Esophagus mucosa (tissue), 1 donor: ENCODE data around the gene PPP2R5A. TPM values are rescaled to one million over a fixed set of nuclear protein-coding genes. Genes with fewer than 3 reads are reported as not detected.
A peak's percentile ranks its signal among the peaks of the same experiment; 100 is the strongest.
"Not testable (repeated sequence)": the region's sequence is repeated elsewhere in the genome, so short reads cannot be mapped to it uniquely, and the experiment has no call there.

Source experiments
- ATAC-seq: fragments of 200-7000 bp; cut with Tn5 transposase; one replicate; pipeline ENCODE4 v1.9.1; 2020
- total RNA-seq: library from RNA; stranded (reverse); gene quantifications from one replicate; pipeline ENCODE4 v1.2.4, GENCODE V29; 2023
- donor health status: DM: yes; HTN: yes; CAD: no.

Gene PPP2R5A
- total RNA-seq, 1 donor from 2014 or later, result 55.7 TPM

GRCh38 chr1:212302745-212303383, 17.7 kb downstream of the PPP2R5A start:
- ATAC-seq, result peak; percentile 67

DNA sequence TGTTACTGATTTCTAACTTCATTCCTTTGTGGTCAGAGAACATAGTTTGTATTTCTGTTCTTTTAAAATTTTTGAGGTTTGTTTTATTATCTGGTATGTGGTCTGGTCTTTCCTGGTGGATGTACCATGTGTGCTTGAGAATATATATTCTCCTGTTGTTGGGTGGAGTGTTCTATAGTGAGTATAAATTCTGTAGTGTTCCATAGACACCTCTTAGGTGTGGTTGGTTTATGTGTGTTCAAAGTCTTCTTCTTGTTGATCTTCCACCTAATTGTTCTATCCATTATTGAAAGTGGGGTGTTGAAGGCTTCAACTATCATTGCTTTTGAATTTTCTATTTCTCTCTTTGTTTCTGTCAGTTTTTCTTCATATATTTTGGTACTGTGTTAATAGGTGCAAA, 20.1 kb downstream of the PPP2R5A start:
- no peak for ATAC-seq

GRCh38 chr1:212305984-212306452, 20.8 kb downstream of the PPP2R5A start:
- not testable (repeated sequence) for ATAC-seq

GRCh38 chr1:212309967-212310366, 24.8 kb downstream of the PPP2R5A start:
- no peak for ATAC-seq

DNA sequence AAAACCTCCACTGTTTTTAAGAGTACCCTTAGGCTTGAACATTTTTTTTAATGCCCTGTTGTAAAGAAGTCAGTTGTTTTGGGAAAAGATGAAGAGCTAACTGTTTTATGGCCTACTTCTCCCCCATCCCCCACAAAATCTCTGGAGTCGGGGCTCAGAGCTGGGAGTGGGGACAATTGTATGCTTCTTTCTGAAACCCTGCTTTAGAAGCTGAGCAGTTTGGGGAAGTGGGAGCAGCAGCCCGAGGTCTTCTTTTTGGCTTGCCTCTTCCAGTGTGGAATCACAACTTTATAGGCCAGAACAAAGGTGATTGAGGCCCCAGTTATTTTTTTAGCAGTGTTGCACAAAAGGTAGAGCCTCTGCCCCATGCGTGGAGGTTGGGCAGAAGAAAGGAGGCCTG, 25.2 kb downstream of the PPP2R5A start:
- no peak for ATAC-seq

DNA sequence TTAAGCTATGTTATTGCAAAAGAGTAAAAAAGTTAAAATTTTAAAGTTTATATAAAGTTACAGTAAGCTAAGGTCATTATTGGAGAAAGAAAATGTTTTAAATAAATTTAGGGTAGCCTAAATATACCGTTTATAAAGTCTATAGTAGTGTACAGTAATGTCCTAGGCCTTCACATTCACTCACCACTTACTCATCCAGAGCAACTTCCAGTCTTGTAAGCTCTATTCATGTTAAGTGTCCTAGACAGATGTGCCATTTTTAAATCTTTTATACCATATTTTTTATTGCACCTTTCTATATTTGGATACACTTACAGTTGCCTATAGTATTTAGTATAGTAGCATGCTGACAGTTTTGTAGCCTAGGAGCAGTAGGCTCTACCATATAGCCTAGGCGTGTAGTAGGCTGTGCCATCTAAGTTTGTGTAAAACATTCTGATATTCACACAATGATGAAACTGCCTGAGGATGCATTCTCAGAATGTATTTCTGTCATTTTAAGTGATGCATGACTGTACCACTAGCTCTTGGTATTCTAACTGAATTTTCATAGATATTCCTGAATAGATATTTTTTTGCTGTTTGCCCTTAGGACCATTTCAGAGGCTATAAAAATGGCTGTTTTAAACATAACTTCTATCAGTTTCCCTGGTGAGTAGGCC, 26.8 kb downstream of the PPP2R5A start:
- ATAC-seq, result peak; percentile 37

- ATAC-seq, result no peak
These were observed 28.4 kb downstream of the PPP2R5A start for GRCh38 chr1:212313616-212314015.

- no peak for ATAC-seq
These were observed 30.0 kb downstream of the PPP2R5A start for GRCh38 chr1:212315184-212315583.

GRCh38 chr1:212315907-212316306, 30.7 kb downstream of the PPP2R5A start:
- ATAC-seq, result peak; percentile 37

DNA sequence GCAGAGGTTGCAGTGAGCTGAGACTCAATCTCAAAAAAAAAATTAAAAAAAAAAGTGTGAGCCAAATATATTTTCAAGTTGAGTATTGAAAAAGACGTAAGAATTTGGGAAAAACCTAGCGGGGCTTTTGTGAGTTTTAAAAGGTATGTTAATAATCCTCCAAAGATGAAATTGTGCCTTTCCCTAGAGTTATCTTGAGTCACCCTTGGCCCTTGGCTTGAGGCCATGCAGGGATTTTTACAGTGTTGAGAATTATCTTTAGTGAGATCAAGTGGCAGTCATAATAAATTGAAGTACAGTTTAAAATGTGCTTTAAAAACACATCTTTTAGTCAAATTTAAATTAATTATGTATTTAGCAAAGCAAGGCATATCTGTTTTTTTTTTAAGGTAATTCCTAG, 32.7 kb downstream of the PPP2R5A start:
- no peak for ATAC-seq

DNA sequence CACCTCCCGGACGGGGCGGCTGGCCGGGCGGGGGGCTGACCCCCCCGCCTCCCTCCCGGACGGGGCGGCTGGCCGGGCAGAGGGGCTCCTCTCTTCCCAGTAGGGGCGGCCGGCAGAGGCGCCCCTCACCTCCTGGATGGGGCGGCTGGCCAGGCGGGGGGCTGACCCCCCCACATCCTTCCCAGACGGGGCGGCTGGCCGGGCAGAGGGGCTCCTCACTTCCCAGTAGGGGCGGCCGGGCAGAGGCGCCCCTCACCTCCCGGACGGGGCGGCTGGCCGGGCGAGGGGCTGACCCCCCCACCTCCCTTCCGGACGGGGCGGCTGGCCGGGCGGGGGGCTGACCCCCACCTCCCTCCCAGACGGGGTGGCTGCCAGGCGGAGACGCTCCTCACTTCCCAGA, 35.8 kb downstream of the PPP2R5A start:
- ATAC-seq, result not testable (repeated sequence)

DNA sequence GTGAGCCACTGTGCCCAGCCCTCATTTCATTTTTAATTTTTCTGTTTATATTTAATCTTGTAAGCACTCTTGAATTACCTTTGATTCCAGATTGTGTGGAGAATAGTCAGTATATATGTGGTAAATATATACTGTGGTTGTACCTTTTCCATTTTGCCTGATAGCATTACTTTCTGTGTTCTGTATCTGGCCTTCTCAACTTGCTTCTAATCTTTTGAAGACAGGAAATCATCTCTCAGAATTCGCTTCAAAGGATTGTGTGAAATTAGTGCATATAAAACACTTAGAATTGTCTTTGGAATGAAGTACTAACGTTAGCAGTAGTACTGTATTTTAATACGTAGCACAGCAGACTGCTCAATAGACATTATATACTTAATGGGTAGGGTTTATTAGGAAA, 37.9 kb downstream of the PPP2R5A start:
- ATAC-seq, result no peak

DNA sequence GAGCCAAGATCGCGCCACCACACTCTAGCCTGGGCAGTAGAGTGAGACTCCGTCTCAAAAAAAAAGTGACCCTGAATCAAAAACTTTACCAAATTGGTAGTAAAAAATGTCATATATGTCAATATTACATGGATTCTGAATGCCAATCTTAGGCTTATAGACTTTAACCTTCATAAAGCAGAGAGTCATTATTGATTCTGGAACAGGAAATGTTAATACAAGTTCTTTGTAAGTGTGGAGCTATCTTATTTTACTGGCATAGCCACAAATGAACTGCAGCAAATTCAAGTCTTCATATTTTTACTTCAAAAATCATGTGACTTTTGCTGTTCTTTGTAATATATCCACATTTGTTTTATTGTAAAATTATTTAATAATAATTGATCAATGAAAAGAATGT, 41.3 kb downstream of the PPP2R5A start:
- no peak for ATAC-seq

DNA sequence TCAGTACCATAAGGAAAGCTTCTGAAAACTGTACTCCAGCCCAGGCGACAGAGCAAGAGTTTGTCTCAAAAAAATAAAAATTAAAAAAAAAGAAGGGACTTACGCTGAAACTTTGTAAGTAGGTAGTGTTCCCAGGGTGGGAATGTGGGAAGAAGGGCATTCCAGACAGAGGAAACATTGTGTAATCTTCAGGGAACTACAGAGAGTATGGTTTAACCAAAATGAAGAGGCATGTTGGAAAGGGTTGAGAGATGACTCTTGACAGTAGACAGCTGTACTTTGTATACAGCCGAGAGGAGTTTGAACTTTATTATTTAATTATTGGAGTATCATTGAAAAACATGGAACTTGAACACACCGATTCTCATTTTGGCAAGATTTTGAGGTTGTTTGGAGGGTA, 43.0 kb downstream of the PPP2R5A start:
- no peak for ATAC-seq

DNA sequence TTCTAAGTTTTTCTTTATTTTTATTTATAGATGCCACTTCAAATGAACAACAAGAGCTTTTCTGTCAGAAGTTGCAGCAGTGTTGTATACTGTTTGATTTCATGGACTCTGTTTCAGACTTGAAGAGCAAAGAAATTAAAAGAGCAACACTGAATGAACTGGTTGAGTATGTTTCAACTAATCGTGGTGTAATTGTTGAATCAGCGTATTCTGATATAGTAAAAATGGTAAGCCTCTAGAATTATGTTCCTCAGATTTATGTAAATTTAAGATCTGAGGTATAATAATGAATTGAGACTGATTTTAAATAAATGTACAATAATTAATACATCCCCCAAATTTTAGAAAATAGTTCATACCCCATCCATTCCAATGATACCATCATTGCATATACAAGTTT, 43.9 kb downstream of the PPP2R5A start:
- no peak for ATAC-seq

GRCh38 chr1:212341090-212341489, 55.9 kb downstream of the PPP2R5A start:
- no peak for ATAC-seq

DNA sequence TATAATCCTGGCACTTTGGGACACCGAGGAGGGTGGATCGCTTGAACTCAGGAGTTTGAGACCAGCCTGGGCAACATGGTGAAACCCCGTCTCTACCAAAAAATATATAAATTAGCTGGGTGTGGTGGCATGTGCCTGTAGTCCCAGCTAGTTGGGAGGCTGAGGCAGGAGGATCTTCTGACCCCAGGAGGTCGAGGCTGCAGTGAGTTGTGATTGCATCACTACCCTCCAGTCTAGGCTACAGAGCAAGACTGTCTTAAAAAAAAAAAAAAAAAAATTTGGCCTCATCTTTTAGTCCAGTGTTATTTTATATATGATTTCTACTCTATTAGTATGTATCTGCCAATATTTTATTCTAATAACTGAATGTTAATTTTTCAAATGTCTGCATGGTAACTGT, 59.7 kb downstream of the PPP2R5A start:
- no peak for ATAC-seq

DNA sequence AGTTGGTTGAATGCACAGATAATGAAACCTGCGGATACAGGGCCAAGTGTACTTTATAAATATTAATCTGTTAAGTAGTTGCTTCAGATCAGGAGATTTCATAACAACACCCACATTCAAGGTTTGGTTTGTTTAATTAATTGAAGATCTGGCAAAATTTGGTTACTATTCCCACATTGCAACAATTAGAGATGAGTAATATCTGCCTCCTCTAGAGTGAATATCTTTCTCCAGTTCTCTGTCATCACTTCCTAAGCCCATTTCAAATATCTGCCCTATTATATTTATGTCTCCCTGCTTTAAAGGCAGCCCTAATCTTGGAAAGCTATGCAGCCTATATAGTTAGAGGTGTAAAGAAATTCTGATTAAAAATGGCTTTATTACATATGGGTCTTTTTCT, 61.4 kb downstream of the PPP2R5A start:
- no peak for ATAC-seq

- ATAC-seq, result no peak
These were observed 66.6 kb downstream of the PPP2R5A start for GRCh38 chr1:212351588-212352362.

- ATAC-seq, result no peak
These were observed 68.0 kb downstream of the PPP2R5A start for GRCh38 chr1:212353181-212353580.

DNA sequence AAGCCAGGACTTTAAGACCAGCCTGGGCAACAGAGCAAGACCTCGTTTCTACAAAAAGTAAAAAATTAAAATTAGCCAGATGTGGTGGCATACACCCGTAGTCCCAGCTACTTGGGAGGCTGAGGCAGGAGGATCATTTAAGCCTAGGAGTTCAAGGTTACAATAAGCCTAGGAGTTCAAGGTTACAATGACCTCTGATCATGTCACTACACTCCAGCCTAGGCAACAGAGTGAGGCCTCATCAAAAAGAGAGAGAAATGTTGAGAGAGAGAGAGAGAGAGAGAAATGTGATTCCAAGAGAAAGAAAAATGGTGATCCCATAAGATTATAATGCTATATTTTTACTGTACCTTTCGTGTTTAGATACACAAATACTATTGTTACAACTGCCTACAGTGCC, 69.3 kb downstream of the PPP2R5A start:
- ATAC-seq, result no peak

GRCh38 chr1:212355230-212355969, 70.2 kb downstream of the PPP2R5A start:
- ATAC-seq, result no peak
